WTC11 (cell line): ENCODE measurements around the gene CCDC127. TPM values are rescaled to one million over a fixed set of nuclear protein-coding genes. Genes with fewer than 3 reads are reported as not detected.
A peak's percentile ranks its signal among the peaks of the same experiment; 100 is the strongest.

Source experiments
- ATAC-seq: fragments of 200-7000 bp; cut with Tn5 transposase; 2 replicates; pipeline ENCODE4 v1.10.0; 2021; ENCODE audit warnings: mild to moderate bottlenecking, moderate library complexity
- CTCF ChIA-PET: fragments of 300-600 bp; sonication (Branson Sonifier 250); formaldehyde crosslinking; loops from one replicate; lab custom pipeline; 2021; ENCODE audit warnings: antibody characterized with exemption; lab: Charles Lee
- POLR2A ChIA-PET: fragments of 350-600 bp; sonication (Branson Sonifier 250); formaldehyde crosslinking; loops from one replicate; lab custom pipeline; 2021; ENCODE audit warnings: antibody characterized with exemption; lab: Charles Lee
- DNase-seq: peaks from one replicate; pipeline ENCODE4 v3.0.0; 2021; ENCODE audit warnings: low spot score
- H3K27ac Mint-ChIP-seq: 2 replicates; pipeline ENCODE4 v1.8.0; 2021; ENCODE audit warnings: mixed read lengths
- H3K27me3 Mint-ChIP-seq: 2 replicates; pipeline ENCODE4 v1.8.0; 2021; ENCODE audit warnings: low read depth, mild to moderate bottlenecking, moderate library complexity, mixed read lengths
- H3K36me3 Mint-ChIP-seq: 2 replicates; pipeline ENCODE4 v1.8.0; 2021; ENCODE audit warnings: mixed read lengths
- H3K4me1 Mint-ChIP-seq: 2 replicates; pipeline ENCODE4 v1.8.0; 2022; ENCODE audit warnings: mixed read lengths
- H3K4me3 Mint-ChIP-seq: 2 replicates; pipeline ENCODE4 v1.8.0; 2021; ENCODE audit warnings: mild to moderate bottlenecking, moderate library complexity, mixed read lengths
- H3K9me3 Mint-ChIP-seq: 2 replicates; pipeline ENCODE4 v1.8.0; 2021; ENCODE audit warnings: mixed read lengths
- ATF2 ChIP-seq: sonication (generic); formaldehyde crosslinking; IDR thresholded peaks from 2 replicates; pipeline ENCODE4 v1.8.1; 2022; ENCODE audit warnings: low read depth, missing genetic modification reagents, borderline replicate concordance
- E2F4 ChIP-seq: sonication (generic); formaldehyde crosslinking; IDR thresholded peaks from 2 replicates; pipeline ENCODE4 v1.8.1; 2022; ENCODE audit warnings: low read depth, mild to moderate bottlenecking, moderate library complexity, missing genetic modification reagents, borderline replicate concordance
- ELF4 ChIP-seq: sonication (generic); formaldehyde crosslinking; IDR thresholded peaks from 2 replicates; pipeline ENCODE4 v1.8.1; 2022; ENCODE audit warnings: low read depth, mild to moderate bottlenecking, moderate library complexity, missing genetic modification reagents
- ESRRA ChIP-seq: sonication (generic); formaldehyde crosslinking; IDR thresholded peaks from 2 replicates; pipeline ENCODE4 v1.8.1; 2022; ENCODE audit warnings: mild to moderate bottlenecking, missing genetic modification reagents, borderline replicate concordance
- HMGA2 ChIP-seq: fragments of 250-450 bp; sonication (Bioruptor Pico); IDR thresholded peaks from 2 replicates; pipeline ENCODE4 v1.4.0; 2021; ENCODE audit warnings: mild to moderate bottlenecking, moderate library complexity
- IRF2 ChIP-seq: sonication (generic); formaldehyde crosslinking; IDR thresholded peaks from 2 replicates; pipeline ENCODE4 v1.8.0; 2022; ENCODE audit warnings: low read depth, missing genetic modification reagents, borderline replicate concordance
- MAX ChIP-seq: sonication (generic); formaldehyde crosslinking; IDR thresholded peaks from 2 replicates; pipeline ENCODE4 v1.8.0; 2022; ENCODE audit warnings: mild to moderate bottlenecking, missing genetic modification reagents
- MXD4 ChIP-seq: fragments of 250-450 bp; sonication (Bioruptor Pico); IDR thresholded peaks from 2 replicates; pipeline ENCODE4 v1.8.0; 2021; ENCODE audit warnings: mild to moderate bottlenecking, moderate library complexity, borderline replicate concordance
- NFE2L1 ChIP-seq: sonication (generic); formaldehyde crosslinking; IDR thresholded peaks from 2 replicates; pipeline ENCODE4 v1.8.1; 2023; ENCODE audit warnings: missing genetic modification reagents
- OVOL2 ChIP-seq: fragments of 250-450 bp; sonication (Bioruptor Pico); IDR thresholded peaks from 2 replicates; pipeline ENCODE4 v1.9.0; 2021; ENCODE audit warnings: mild to moderate bottlenecking, borderline replicate concordance
- SOX15 ChIP-seq: fragments of 250-450 bp; sonication (Bioruptor Pico); IDR thresholded peaks from 2 replicates; pipeline ENCODE4 v1.9.0; 2021; ENCODE audit warnings: mild to moderate bottlenecking
- TCF7 ChIP-seq: sonication (generic); formaldehyde crosslinking; IDR thresholded peaks from 2 replicates; pipeline ENCODE4 v1.8.0; 2022; ENCODE audit warnings: mild to moderate bottlenecking, low read depth, missing genetic modification reagents, moderate library complexity
- TP53 ChIP-seq: sonication (generic); formaldehyde crosslinking; IDR thresholded peaks from 2 replicates; pipeline ENCODE4 v1.8.1; 2023; ENCODE audit warnings: mild to moderate bottlenecking, missing genetic modification reagents
- ZNF263 ChIP-seq: sonication (generic); formaldehyde crosslinking; IDR thresholded peaks from 2 replicates; pipeline ENCODE4 v1.8.1; 2022; ENCODE audit warnings: low read depth, mild to moderate bottlenecking, moderate library complexity, missing genetic modification reagents
- ZNF317 ChIP-seq: sonication (generic); formaldehyde crosslinking; IDR thresholded peaks from 2 replicates; pipeline ENCODE4 v1.8.1; 2023; ENCODE audit warnings: low read depth, mild to moderate bottlenecking, moderate library complexity, missing genetic modification reagents, borderline replicate concordance
- ZNF423 ChIP-seq: fragments of 250-450 bp; sonication (Bioruptor Pico); IDR thresholded peaks from 2 replicates; pipeline ENCODE4 v2.1.2; 2022; ENCODE audit warnings: mild to moderate bottlenecking, moderate library complexity
- ZNF671 ChIP-seq: fragments of 250-450 bp; sonication (Bioruptor Pico); IDR thresholded peaks from 2 replicates; pipeline ENCODE4 v1.8.0; 2021; ENCODE audit warnings: mild to moderate bottlenecking
- total RNA-seq: library from RNA; stranded (reverse); gene quantifications from 3 replicates; pipeline ENCODE4 v1.2.3, GENCODE V29; 2021
- TF ChIP-seq, protein P1 (sequence below): sonication (generic); formaldehyde crosslinking; IDR thresholded peaks from 2 replicates; pipeline ENCODE4 v1.8.0; 2022; ENCODE audit warnings: mild to moderate bottlenecking, missing genetic modification reagents
- TF ChIP-seq, protein P2 (sequence below): sonication (generic); formaldehyde crosslinking; IDR thresholded peaks from 2 replicates; pipeline ENCODE4 v1.8.0; 2022; ENCODE audit warnings: mild to moderate bottlenecking, missing genetic modification reagents
- TF ChIP-seq, protein P3 (sequence below): fragments of 250-450 bp; sonication (Bioruptor Pico); IDR thresholded peaks from 2 replicates; pipeline ENCODE4 v1.9.0; 2021; ENCODE audit warnings: mild to moderate bottlenecking
- TF ChIP-seq, protein P4 (sequence below): sonication (generic); formaldehyde crosslinking; IDR thresholded peaks from 2 replicates; pipeline ENCODE4 v1.8.0; 2023; ENCODE audit warnings: missing genetic modification reagents, mild to moderate bottlenecking, borderline replicate concordance

CCDC127 gene
- total RNA-seq, 1 experiment from 2014 or later, result 5.3 TPM

DNA sequence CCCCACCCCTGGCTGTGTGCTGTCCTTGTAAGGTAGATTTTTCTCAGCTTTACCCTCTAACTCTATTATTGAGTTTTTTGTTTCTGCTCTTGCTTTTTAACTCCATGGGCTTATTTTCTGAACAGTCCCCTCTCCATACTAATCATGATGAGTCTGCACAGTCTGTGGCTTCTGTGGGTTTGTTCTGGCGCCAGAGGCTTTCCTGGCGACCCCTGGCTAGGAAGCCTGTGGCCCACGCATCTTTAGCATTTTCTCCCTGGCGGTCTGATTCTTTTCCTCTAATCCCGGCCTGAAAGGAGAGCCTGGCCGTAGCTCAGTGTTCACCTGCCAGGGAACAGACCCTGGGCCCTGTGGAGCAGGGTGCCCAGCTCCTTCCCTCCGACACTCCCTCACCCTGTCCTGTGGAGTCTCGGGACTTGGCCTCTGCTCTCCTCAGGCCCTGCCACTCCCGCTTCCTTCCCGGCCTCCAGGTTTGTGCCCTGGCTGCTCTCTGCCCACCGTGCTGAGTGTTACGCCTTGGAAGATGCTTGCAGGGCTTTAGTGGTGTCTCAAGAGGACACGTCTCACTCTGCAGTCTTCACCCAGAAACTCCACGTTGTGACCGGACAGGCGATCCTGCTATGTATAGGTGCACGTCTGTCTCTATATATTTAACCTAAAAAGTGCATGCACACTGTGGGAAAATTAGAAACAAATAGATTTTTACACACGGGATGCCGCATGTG is 58.3 kb downstream of the CCDC127 start:
- H3K27me3 Mint-ChIP-seq, result no peaks in the 10 kb centered on the region
- peaks cover 59% of the 10 kb centered on the region for H3K36me3 Mint-ChIP-seq
- H3K27ac Mint-ChIP-seq, result peak overlapping the region; percentile 90
- H3K9me3 Mint-ChIP-seq, result peaks cover 9% of the 10 kb centered on the region
- CTCF ChIA-PET, result interaction anchor here (0.9 kb wide), 1 partner anchor 10 kb away, joined by 3 read pairs; no protein-coding TSS in a partner anchor
- H3K4me3 Mint-ChIP-seq, result no peak overlapping the region
- H3K4me1 Mint-ChIP-seq, result peaks cover 13% of the 10 kb centered on the region
- POLR2A ChIA-PET, result no interaction called here
- ATAC-seq, result no peak
- DNase-seq, result no peak
- TF ChIP-seq, protein P1, sequence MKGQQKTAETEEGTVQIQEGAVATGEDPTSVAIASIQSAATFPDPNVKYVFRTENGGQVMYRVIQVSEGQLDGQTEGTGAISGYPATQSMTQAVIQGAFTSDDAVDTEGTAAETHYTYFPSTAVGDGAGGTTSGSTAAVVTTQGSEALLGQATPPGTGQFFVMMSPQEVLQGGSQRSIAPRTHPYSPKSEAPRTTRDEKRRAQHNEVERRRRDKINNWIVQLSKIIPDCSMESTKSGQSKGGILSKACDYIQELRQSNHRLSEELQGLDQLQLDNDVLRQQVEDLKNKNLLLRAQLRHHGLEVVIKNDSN, result no peak
- TF ChIP-seq MAX (no peak), TP53 (CRISPR knock-in tag) (no peak), MXD4 (CRISPR knock-in tag) (no peak), NFE2L1 (no peak), TCF7 (CRISPR knock-in tag) (no peak), ZNF263 (CRISPR knock-in tag) (no peak)
- TF ChIP-seq, protein P2, sequence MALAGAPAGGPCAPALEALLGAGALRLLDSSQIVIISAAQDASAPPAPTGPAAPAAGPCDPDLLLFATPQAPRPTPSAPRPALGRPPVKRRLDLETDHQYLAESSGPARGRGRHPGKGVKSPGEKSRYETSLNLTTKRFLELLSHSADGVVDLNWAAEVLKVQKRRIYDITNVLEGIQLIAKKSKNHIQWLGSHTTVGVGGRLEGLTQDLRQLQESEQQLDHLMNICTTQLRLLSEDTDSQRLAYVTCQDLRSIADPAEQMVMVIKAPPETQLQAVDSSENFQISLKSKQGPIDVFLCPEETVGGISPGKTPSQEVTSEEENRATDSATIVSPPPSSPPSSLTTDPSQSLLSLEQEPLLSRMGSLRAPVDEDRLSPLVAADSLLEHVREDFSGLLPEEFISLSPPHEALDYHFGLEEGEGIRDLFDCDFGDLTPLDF (CRISPR knock-in tag), result no peak

DNA sequence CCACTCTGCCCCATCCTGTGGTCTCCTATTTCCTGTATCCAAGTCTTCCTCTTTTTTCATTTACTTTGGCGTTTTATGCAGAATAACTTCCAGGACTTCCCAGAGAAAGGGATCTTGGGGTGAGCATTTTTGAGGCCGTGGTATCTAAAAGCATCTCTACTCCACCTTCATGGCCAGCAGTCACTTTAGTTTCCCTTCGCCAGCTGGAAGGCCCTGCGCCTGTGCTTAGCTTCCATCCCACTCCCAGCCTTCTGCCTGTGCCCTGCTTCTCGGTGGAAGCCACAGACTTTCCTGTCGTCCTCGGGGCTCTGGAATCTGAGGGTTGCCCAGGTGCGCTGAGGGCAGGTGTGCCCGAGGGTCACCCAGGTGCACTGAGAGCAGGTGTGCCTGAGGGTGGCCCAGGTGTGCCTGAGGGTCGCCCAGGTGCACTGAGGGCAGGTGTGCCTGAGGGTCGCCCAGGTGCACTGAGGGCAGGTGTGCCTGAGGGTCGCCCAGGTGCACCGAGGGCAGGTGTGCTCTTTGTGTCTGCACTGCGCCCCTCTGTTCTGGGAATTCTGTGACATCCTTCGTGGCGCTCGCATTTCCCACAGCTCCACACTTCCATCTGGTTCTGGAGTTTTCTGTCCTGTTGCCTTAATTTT is 59.0 kb downstream of the CCDC127 start:
- Mint-ChIP-seq H3K27ac (peak overlapping the region; percentile 90), H3K36me3 (peaks cover 59% of the 10 kb centered on the region), H3K4me3 (no peak overlapping the region), H3K9me3 (peaks cover 2% of the 10 kb centered on the region), H3K27me3 (no peaks in the 10 kb centered on the region), H3K4me1 (peaks cover 13% of the 10 kb centered on the region)
- no peak for DNase-seq
- ATAC-seq, result no peak
- CTCF ChIA-PET, result interaction anchor here (0.9 kb wide), 1 partner anchor 10 kb away, joined by 3 read pairs; no protein-coding TSS in a partner anchor
- POLR2A ChIA-PET, result no interaction called here
- TF ChIP-seq, protein P3, sequence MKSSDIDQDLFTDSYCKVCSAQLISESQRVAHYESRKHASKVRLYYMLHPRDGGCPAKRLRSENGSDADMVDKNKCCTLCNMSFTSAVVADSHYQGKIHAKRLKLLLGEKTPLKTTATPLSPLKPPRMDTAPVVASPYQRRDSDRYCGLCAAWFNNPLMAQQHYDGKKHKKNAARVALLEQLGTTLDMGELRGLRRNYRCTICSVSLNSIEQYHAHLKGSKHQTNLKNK (CRISPR knock-in tag), result no peak
- TF ChIP-seq, all 79 proteins: peak for 0

GRCh38 chr5:157801-158200 is 60.2 kb downstream of the CCDC127 start:
- ChIA-PET CTCF (interaction anchor here (1.9 kb wide), 1 partner anchor 31 kb away, joined by 5 read pairs; no protein-coding TSS in a partner anchor), POLR2A (interaction anchor here (0.5 kb wide), 1 partner anchor 23 kb away, joined by 4 read pairs; no protein-coding TSS in a partner anchor)
- Mint-ChIP-seq H3K4me1 (peaks cover 13% of the 10 kb centered on the region), H3K27ac (no peak overlapping the region), H3K9me3 (no peaks in the 10 kb centered on the region), H3K27me3 (no peaks in the 10 kb centered on the region), H3K36me3 (peaks cover 59% of the 10 kb centered on the region), H3K4me3 (no peak overlapping the region)
- DNase-seq (no peak), ATAC-seq (no peak)
- no peak for TF ChIP-seq SOX15 (CRISPR knock-in tag)
- no peak for TF ChIP-seq ELF4
- no peak for TF ChIP-seq ATF2 (CRISPR knock-in tag)
- TF ChIP-seq ZNF423 (CRISPR knock-in tag), result no peak
- no peak for TF ChIP-seq ESRRA (CRISPR knock-in tag)
- TF ChIP-seq ZNF317, result no peak
- TF ChIP-seq OVOL2 (CRISPR knock-in tag), result no peak
- no peak for TF ChIP-seq IRF2 (CRISPR knock-in tag)
- TF ChIP-seq, protein P4, sequence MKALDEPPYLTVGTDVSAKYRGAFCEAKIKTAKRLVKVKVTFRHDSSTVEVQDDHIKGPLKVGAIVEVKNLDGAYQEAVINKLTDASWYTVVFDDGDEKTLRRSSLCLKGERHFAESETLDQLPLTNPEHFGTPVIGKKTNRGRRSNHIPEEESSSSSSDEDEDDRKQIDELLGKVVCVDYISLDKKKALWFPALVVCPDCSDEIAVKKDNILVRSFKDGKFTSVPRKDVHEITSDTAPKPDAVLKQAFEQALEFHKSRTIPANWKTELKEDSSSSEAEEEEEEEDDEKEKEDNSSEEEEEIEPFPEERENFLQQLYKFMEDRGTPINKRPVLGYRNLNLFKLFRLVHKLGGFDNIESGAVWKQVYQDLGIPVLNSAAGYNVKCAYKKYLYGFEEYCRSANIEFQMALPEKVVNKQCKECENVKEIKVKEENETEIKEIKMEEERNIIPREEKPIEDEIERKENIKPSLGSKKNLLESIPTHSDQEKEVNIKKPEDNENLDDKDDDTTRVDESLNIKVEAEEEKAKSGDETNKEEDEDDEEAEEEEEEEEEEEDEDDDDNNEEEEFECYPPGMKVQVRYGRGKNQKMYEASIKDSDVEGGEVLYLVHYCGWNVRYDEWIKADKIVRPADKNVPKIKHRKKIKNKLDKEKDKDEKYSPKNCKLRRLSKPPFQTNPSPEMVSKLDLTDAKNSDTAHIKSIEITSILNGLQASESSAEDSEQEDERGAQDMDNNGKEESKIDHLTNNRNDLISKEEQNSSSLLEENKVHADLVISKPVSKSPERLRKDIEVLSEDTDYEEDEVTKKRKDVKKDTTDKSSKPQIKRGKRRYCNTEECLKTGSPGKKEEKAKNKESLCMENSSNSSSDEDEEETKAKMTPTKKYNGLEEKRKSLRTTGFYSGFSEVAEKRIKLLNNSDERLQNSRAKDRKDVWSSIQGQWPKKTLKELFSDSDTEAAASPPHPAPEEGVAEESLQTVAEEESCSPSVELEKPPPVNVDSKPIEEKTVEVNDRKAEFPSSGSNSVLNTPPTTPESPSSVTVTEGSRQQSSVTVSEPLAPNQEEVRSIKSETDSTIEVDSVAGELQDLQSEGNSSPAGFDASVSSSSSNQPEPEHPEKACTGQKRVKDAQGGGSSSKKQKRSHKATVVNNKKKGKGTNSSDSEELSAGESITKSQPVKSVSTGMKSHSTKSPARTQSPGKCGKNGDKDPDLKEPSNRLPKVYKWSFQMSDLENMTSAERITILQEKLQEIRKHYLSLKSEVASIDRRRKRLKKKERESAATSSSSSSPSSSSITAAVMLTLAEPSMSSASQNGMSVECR, result no peak
- no peak for TF ChIP-seq ZNF671 (CRISPR knock-in tag)
- no peak for TF ChIP-seq E2F4 (CRISPR knock-in tag)
- TF ChIP-seq HMGA2 (CRISPR knock-in tag), result no peak
- TF ChIP-seq NFE2L1, result no peak
